ENCODE measurements around the gene ADAM12. TPM values are rescaled to one million over a fixed set of nuclear protein-coding genes. Genes with fewer than 3 reads are reported as not detected.
"Not testable (repeated sequence)": the region's sequence is repeated elsewhere in the genome, so short reads cannot be mapped to it uniquely, and the experiment has no call there.

Gene ADAM12
- total RNA-seq, 1 donor from 2014 or later = 8.0 TPM

- no peak overlapping the region for H2AFZ ChIP-seq (replicated peaks)
- Mint-ChIP-seq H3K27me3 (ENCODE audit: insufficient read depth, low read depth) (peaks cover 2% of the 10 kb centered on the region), H3K4me3 (no peak overlapping the region), H3K27ac (no peak overlapping the region), H3K36me3 (no peaks in the 10 kb centered on the region), H3K4me1 (peaks cover 24% of the 10 kb centered on the region), H3K9me3 (no peaks in the 10 kb centered on the region)
- peaks cover 22% of the 10 kb centered on the region for H3K4me1 ChIP-seq
- H3F3A ChIP-seq (ENCODE audit: low read depth) = peaks cover 13% of the 10 kb centered on the region
- no peaks in the 10 kb centered on the region for H3K36me3 ChIP-seq
- TF ChIP-seq EZH2phosphoT487 (IDR thresholded peaks at IDR 0.05) (no peak), EZH2 (IDR thresholded peaks at IDR 0.05) (no peak), CTCF (IDR thresholded peaks at IDR 0.05) (no peak)
- H3K9me3 ChIP-seq (ENCODE audit: low read depth) = no peaks in the 10 kb centered on the region
- H3K4me3 ChIP-seq = no peak overlapping the region
- no peak overlapping the region for H3K4me2 ChIP-seq
- H3K27me3 ChIP-seq = no peaks in the 10 kb centered on the region
- no peaks in the 10 kb centered on the region for H3K79me2 ChIP-seq (ENCODE audit: low read depth)
- H4K20me1 ChIP-seq (ENCODE audit: low read depth) = no peaks in the 10 kb centered on the region
- H3K9ac ChIP-seq = no peak overlapping the region
- no peak overlapping the region for H3K27ac ChIP-seq
- DNase-seq (ENCODE audit: low spot score) = no peak
Measured at GRCh38 chr10:125979976-125980375, 408.3 kb downstream of the ADAM12 start.

GRCh38 chr10:125976960-125977605 lies 411.2 kb downstream of the ADAM12 start:
- H3K27me3 ChIP-seq = no peaks in the 10 kb centered on the region
- no peaks in the 10 kb centered on the region for H3K79me2 ChIP-seq (ENCODE audit: low read depth)
- H2AFZ ChIP-seq (replicated peaks) = peak overlapping the region; percentile 53
- H3K27me3 Mint-ChIP-seq (ENCODE audit: insufficient read depth, low read depth) = peaks cover 2% of the 10 kb centered on the region
- H3K36me3 Mint-ChIP-seq = no peaks in the 10 kb centered on the region
- no peak overlapping the region for H3K4me3 Mint-ChIP-seq
- no peak overlapping the region for H3K4me3 ChIP-seq
- peak overlapping the region; percentile 22 for H3K27ac Mint-ChIP-seq
- H3K4me1 ChIP-seq = peaks cover 9% of the 10 kb centered on the region
- H3K9me3 ChIP-seq (ENCODE audit: low read depth) = no peaks in the 10 kb centered on the region
- H3K4me1 Mint-ChIP-seq = peaks cover 7% of the 10 kb centered on the region
- TF ChIP-seq CTCF (IDR thresholded peaks at IDR 0.05) (peak; percentile 39), EZH2phosphoT487 (IDR thresholded peaks at IDR 0.05) (no peak)
- no peaks in the 10 kb centered on the region for H4K20me1 ChIP-seq (ENCODE audit: low read depth)
- no peaks in the 10 kb centered on the region for H3K36me3 ChIP-seq
- DNase-seq (ENCODE audit: low spot score) = peak; percentile 24
- no peaks in the 10 kb centered on the region for H3K9me3 Mint-ChIP-seq
- no peaks in the 10 kb centered on the region for H3F3A ChIP-seq (ENCODE audit: low read depth)
- no peak overlapping the region for H3K9ac ChIP-seq
- H3K27ac ChIP-seq = no peak overlapping the region
- H3K4me2 ChIP-seq = no peak overlapping the region

GRCh38 chr10:125970077-125970630 lies 418.1 kb downstream of the ADAM12 start:
- not testable (repeated sequence) for H3K4me2 ChIP-seq; H4K20me1 ChIP-seq (ENCODE audit: low read depth); H3K4me1 ChIP-seq; H3K27me3 Mint-ChIP-seq (ENCODE audit: insufficient read depth, low read depth); H3K27me3 ChIP-seq; H2AFZ ChIP-seq (replicated peaks); H3K9me3 ChIP-seq (ENCODE audit: low read depth); H3K9ac ChIP-seq; H3K79me2 ChIP-seq (ENCODE audit: low read depth); H3K27ac Mint-ChIP-seq; H3F3A ChIP-seq (ENCODE audit: low read depth); H3K36me3 Mint-ChIP-seq; H3K4me3 Mint-ChIP-seq; H3K4me3 ChIP-seq; H3K27ac ChIP-seq; H3K4me1 Mint-ChIP-seq; H3K36me3 ChIP-seq; DNase-seq (ENCODE audit: low spot score)
- peaks cover 11% of the 10 kb centered on the region for H3K9me3 Mint-ChIP-seq

GRCh38 chr10:125967533-125967932 lies 420.7 kb downstream of the ADAM12 start:
- TF ChIP-seq CTCF (IDR thresholded peaks at IDR 0.05) (no peak), EZH2phosphoT487 (IDR thresholded peaks at IDR 0.05) (no peak), EZH2 (IDR thresholded peaks at IDR 0.05) (no peak)
- H3K9me3 Mint-ChIP-seq = peaks cover 12% of the 10 kb centered on the region
- Histone ChIP-seq H2AFZ (replicated peaks) (no peak overlapping the region), H3F3A (ENCODE audit: low read depth) (no peaks in the 10 kb centered on the region), H3K4me1 (no peaks in the 10 kb centered on the region), H3K4me2 (no peak overlapping the region), H3K79me2 (ENCODE audit: low read depth) (no peaks in the 10 kb centered on the region), H3K9me3 (ENCODE audit: low read depth) (no peaks in the 10 kb centered on the region), H3K27ac (no peak overlapping the region), H3K36me3 (peaks cover 6% of the 10 kb centered on the region), H3K27me3 (no peaks in the 10 kb centered on the region), H3K9ac (no peak overlapping the region), H3K4me3 (no peak overlapping the region), H4K20me1 (ENCODE audit: low read depth) (no peaks in the 10 kb centered on the region)
- no peaks in the 10 kb centered on the region for H3K4me1 Mint-ChIP-seq
- no peaks in the 10 kb centered on the region for H3K27me3 Mint-ChIP-seq (ENCODE audit: insufficient read depth, low read depth)
- no peak overlapping the region for H3K4me3 Mint-ChIP-seq
- peaks cover 7% of the 10 kb centered on the region for H3K36me3 Mint-ChIP-seq
- no peak overlapping the region for H3K27ac Mint-ChIP-seq
- no peak for DNase-seq (ENCODE audit: low spot score)
